Stimulated activated CD4-positive, alpha-beta T cell treated with anti-CD3 and anti-CD28 coated beads, Interleukin-4, amount 100 ng/mL, for 24 hours (primary cell): Measurements from ENCODE around the gene NBPF12.
"Not testable (repeated sequence)": the region's sequence is repeated elsewhere in the genome, so short reads cannot be mapped to it uniquely, and the experiment has no call there.

Source experiments
- DNase-seq: peaks from one replicate; pipeline ENCODE4 v3.0.0-alpha.2; 2020

The NBPF12 gene

GRCh38 chr1:146938242-146938902 lies at the start of gene NBPF12:
Gene NBPF12, plus strand, starts transcription at chr1:146938324. Its CDS starts 21,820 bp downstream, at chr1:146960144.
- DNase-seq = peak; percentile 85

- not testable (repeated sequence) for DNase-seq
Measured at GRCh38 chr1:146891355-146891754, 46.8 kb upstream of the NBPF12 start.

GRCh38 chr1:146892331-146892730 lies 45.8 kb upstream of the NBPF12 start:
- DNase-seq = not testable (repeated sequence)

GRCh38 chr1:146907565-146908261 lies 30.4 kb upstream of the NBPF12 start:
- not testable (repeated sequence) for DNase-seq

GRCh38 chr1:146912975-146913374 lies 25.1 kb upstream of the NBPF12 start:
- not testable (repeated sequence) for DNase-seq

GRCh38 chr1:146920811-146921210 lies 17.3 kb upstream of the NBPF12 start:
- not testable (repeated sequence) for DNase-seq

GRCh38 chr1:146922614-146923013 lies 15.5 kb upstream of the NBPF12 start:
- not testable (repeated sequence) for DNase-seq

- DNase-seq = not testable (repeated sequence)
Measured at GRCh38 chr1:146924106-146924505, 14.0 kb upstream of the NBPF12 start.

- DNase-seq = not testable (repeated sequence)
Measured at GRCh38 chr1:146926413-146926812, 11.7 kb upstream of the NBPF12 start.

- DNase-seq = not testable (repeated sequence)
Measured at GRCh38 chr1:146930225-146930624, 7.9 kb upstream of the NBPF12 start.

- DNase-seq = not testable (repeated sequence)
Measured at GRCh38 chr1:146934390-146935223, 3.5 kb upstream of the NBPF12 start.

- not testable (repeated sequence) for DNase-seq
Measured at GRCh38 chr1:146937462-146937861, 662 bp upstream of the NBPF12 start.

- peak; percentile 14 for DNase-seq
Measured at GRCh38 chr1:146938927-146939786, 1.0 kb downstream of the NBPF12 start.

- DNase-seq = not testable (repeated sequence)
Measured at GRCh38 chr1:146940293-146940692, 2.2 kb downstream of the NBPF12 start.

- not testable (repeated sequence) for DNase-seq
Measured at GRCh38 chr1:146943342-146943886, 5.3 kb downstream of the NBPF12 start.

GRCh38 chr1:146948127-146948526 lies 10.0 kb downstream of the NBPF12 start:
- DNase-seq = not testable (repeated sequence)

- not testable (repeated sequence) for DNase-seq
Measured at GRCh38 chr1:146964340-146964739, 26.2 kb downstream of the NBPF12 start.

- not testable (repeated sequence) for DNase-seq
Measured at GRCh38 chr1:146966351-146966750, 28.2 kb downstream of the NBPF12 start.

- DNase-seq = not testable (repeated sequence)
Measured at GRCh38 chr1:146970656-146971055, 32.5 kb downstream of the NBPF12 start.

GRCh38 chr1:146972681-146973080 lies 34.6 kb downstream of the NBPF12 start:
- not testable (repeated sequence) for DNase-seq

- not testable (repeated sequence) for DNase-seq
Measured at GRCh38 chr1:146985855-146986254, 47.7 kb downstream of the NBPF12 start.

GRCh38 chr1:146986450-146986849 lies 48.3 kb downstream of the NBPF12 start:
- not testable (repeated sequence) for DNase-seq
